Endothelial cell of umbilical vein (primary cell): Measurements from ENCODE around the gene CD164L2.

ENCODE experiments used
- EZH2 ChIP-seq: IDR thresholded peaks from 2 replicates; pipeline ENCODE4 v1.6.1; 2012; ENCODE audit warnings: borderline replicate concordance, low read depth, mild to moderate bottlenecking, moderate library complexity, low read length, inconsistent platforms; ENCODE audit not compliant: severe bottlenecking
- GATA2 ChIP-seq: IDR thresholded peaks from 2 replicates; pipeline ENCODE4 v1.7.0; 2011; ENCODE audit warnings: low read depth, mild to moderate bottlenecking, moderate library complexity, mixed read lengths, low read length; ENCODE audit not compliant: insufficient read length, insufficient read depth
- POLR2AphosphoS5 ChIP-seq: IDR thresholded peaks from 2 replicates; pipeline ENCODE4 v1.6.1; 2012; ENCODE audit warnings: low read depth, mild to moderate bottlenecking, control low read depth, low read length, moderate library complexity; ENCODE audit not compliant: insufficient read depth
- TF ChIP-seq, protein P1 (sequence below), 2 donors: IDR thresholded peaks; 1 replicate in 1 of 2; 2 replicates in 1 of 2; pipeline ENCODE4 v1.5.1; 2011; ENCODE audit warnings: low read length in 2 of 2, mild to moderate bottlenecking in 2 of 2, moderate library complexity in 2 of 2, control low read depth in 1 of 2, inconsistent platforms in 1 of 2, low read depth in 1 of 2; ENCODE audit not compliant: insufficient read depth in 1 of 2; ENCODE audit errors: extremely low read depth in 1 of 2
- TF ChIP-seq, protein P2 (sequence below): IDR thresholded peaks from 2 replicates; pipeline ENCODE4 v1.6.1; 2011; ENCODE audit not compliant: insufficient read depth, insufficient read length

DNA sequence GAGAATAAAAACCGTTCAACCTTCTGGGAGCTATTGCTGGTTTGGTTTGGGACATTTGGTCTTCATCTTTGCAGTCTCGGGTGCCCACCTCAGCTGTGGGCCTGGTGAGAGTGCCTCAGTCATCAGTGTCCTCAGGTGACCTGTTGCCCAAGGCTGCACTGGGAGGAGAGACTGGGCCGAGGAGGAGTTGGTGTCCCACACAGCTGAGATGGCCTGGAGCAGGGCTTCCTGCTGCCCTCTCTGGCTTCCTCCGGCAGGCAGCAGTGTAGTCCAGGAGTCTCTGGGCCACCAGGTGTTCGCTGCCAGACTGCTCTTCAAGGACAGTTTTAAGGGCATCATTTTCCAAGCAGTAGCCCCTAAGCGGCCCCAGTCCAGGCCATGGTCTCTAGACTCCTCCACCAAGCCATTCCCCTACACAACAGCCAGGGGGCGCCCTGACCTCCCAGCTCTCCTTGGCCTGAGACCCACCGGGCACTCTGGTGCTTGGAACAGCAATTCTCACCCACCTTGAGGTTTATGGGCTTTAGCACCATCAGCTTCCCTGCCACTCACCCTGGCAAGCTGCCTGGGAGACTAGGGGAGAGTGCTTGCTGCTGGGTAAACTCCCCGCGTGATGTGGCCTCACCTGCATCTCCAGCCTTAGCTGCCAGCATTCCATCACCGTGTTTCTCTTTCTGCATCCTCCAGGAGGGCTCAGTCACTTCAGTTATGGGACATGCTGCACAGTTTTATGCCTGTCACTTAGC, 50.4 kb downstream of the CD164L2 start:
- TF ChIP-seq, protein P1, sequence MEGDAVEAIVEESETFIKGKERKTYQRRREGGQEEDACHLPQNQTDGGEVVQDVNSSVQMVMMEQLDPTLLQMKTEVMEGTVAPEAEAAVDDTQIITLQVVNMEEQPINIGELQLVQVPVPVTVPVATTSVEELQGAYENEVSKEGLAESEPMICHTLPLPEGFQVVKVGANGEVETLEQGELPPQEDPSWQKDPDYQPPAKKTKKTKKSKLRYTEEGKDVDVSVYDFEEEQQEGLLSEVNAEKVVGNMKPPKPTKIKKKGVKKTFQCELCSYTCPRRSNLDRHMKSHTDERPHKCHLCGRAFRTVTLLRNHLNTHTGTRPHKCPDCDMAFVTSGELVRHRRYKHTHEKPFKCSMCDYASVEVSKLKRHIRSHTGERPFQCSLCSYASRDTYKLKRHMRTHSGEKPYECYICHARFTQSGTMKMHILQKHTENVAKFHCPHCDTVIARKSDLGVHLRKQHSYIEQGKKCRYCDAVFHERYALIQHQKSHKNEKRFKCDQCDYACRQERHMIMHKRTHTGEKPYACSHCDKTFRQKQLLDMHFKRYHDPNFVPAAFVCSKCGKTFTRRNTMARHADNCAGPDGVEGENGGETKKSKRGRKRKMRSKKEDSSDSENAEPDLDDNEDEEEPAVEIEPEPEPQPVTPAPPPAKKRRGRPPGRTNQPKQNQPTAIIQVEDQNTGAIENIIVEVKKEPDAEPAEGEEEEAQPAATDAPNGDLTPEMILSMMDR (IDR thresholded peaks at IDR 0.05; ENCODE audit: extremely low read depth in 1 of 2, insufficient read depth in 1 of 2, low read depth in 1 of 2, low read length in 2 of 2): peak; percentile 84 to 91
- TF ChIP-seq, protein P2, sequence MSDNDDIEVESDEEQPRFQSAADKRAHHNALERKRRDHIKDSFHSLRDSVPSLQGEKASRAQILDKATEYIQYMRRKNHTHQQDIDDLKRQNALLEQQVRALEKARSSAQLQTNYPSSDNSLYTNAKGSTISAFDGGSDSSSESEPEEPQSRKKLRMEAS: no peak
- TF ChIP-seq GATA2 (no peak), EZH2 (no peak), POLR2AphosphoS5 (no peak)
